IMR-90 (cell line): ENCODE results near the gene PRPF4. TPM values are rescaled to one million over a fixed set of nuclear protein-coding genes. Genes with fewer than 3 reads are reported as not detected.

Source experiments
- ATAC-seq: fragments of 200-7000 bp; cut with Tn5 transposase; 2 replicates; pipeline ENCODE4 v1.9.1; 2020; ENCODE audit warnings: low read depth, mild to moderate bottlenecking, moderate library complexity
- BruUV-seq: library from RNA; stranded (reverse); fragments of 400-500 nt; replicated peaks from 2 replicates; lab custom pipeline; 2021; lab: Mats Ljungman, UMichigan
- CTCF ChIA-PET: fragments of 300-600 bp; formaldehyde crosslinking; extraction: SDS; loops from one replicate; lab custom pipeline; 2021; ENCODE audit warnings: antibody characterized with exemption; lab: Yijun Ruan, JAX
- POLR2A ChIA-PET: fragments of 300-600 bp; sonication (Branson Sonifier 250); formaldehyde crosslinking; loops from one replicate; lab custom pipeline; 2022; ENCODE audit warnings: antibody characterized with exemption; ENCODE audit not compliant: unreplicated experiment; lab: Charles Lee
- DNase-seq: peaks from one replicate; pipeline ENCODE4 v3.0.0; 2013
- H2AFZ ChIP-seq: replicated peaks from 2 replicates; pipeline ENCODE3; 2013; ENCODE audit warnings: low read length, mild to moderate bottlenecking; ENCODE audit not compliant: poor library complexity
- H2AK5ac ChIP-seq: 2 replicates; pipeline ENCODE4 v1.6.1; 2013; ENCODE audit warnings: low read depth, low read length, inconsistent platforms
- H2AK9ac ChIP-seq: replicated peaks from 2 replicates; pipeline ENCODE3; 2013; ENCODE audit warnings: mild to moderate bottlenecking, low read depth, low read length, moderate library complexity; ENCODE audit not compliant: poor library complexity
- H2BK120ac ChIP-seq: 2 replicates; pipeline ENCODE4 v1.6.1; 2013; ENCODE audit warnings: low read depth, low read length, inconsistent platforms
- H2BK15ac ChIP-seq: 3 replicates; pipeline ENCODE4 v1.6.1; 2013; ENCODE audit warnings: low read depth, low read length, inconsistent platforms
- H2BK20ac ChIP-seq: 2 replicates; pipeline ENCODE4 v1.6.1; 2013; ENCODE audit warnings: low read depth, mild to moderate bottlenecking, inconsistent platforms, low read length, moderate library complexity
- H2BK5ac ChIP-seq: 2 replicates; pipeline ENCODE4 v1.6.1; 2013; ENCODE audit warnings: mild to moderate bottlenecking, low read depth, low read length, inconsistent platforms; ENCODE audit not compliant: poor library complexity, severe bottlenecking
- H3K14ac ChIP-seq: replicated peaks from 2 replicates; pipeline ENCODE4 v1.6.1; 2013; ENCODE audit warnings: low read depth, low read length, inconsistent platforms
- H3K18ac ChIP-seq: 2 replicates; pipeline ENCODE4 v1.6.1; 2013; ENCODE audit warnings: low read depth, low read length, control low read depth
- H3K23ac ChIP-seq: 2 replicates; pipeline ENCODE4 v1.6.1; 2013; ENCODE audit warnings: low read depth, low read length, inconsistent platforms
- H3K27ac ChIP-seq: 2 replicates; pipeline ENCODE4 v1.5.1; 2013; ENCODE audit warnings: mild to moderate bottlenecking, control low read depth, low read length; ENCODE audit not compliant: insufficient read depth
- H3K27me3 ChIP-seq: 2 replicates; pipeline ENCODE4 v1.6.1; 2013; ENCODE audit warnings: low read length; ENCODE audit not compliant: control insufficient read depth, insufficient read depth
- H3K36me3 ChIP-seq: 2 replicates; pipeline ENCODE4 v1.6.1; 2013; ENCODE audit warnings: low read length, mixed read lengths; ENCODE audit not compliant: control insufficient read depth, insufficient read depth
- H3K4ac ChIP-seq: 2 replicates; pipeline ENCODE4 v1.6.1; 2013; ENCODE audit warnings: low read depth, low read length, inconsistent platforms
- H3K4me1 ChIP-seq: 2 replicates; pipeline ENCODE4 v1.6.1; 2013; ENCODE audit warnings: low read length, mixed read lengths; ENCODE audit not compliant: control insufficient read depth, insufficient read depth
- H3K4me2 ChIP-seq: 2 replicates; pipeline ENCODE4 v1.6.1; 2013; ENCODE audit warnings: low read depth, mild to moderate bottlenecking, control low read depth, low read length, moderate library complexity
- H3K4me3 ChIP-seq: 2 replicates; pipeline ENCODE4 v1.5.1; 2013; ENCODE audit warnings: low read depth, mild to moderate bottlenecking, control low read depth, low read length, moderate library complexity; ENCODE audit not compliant: insufficient read depth
- H3K56ac ChIP-seq: 2 replicates; pipeline ENCODE4 v1.6.1; 2013; ENCODE audit warnings: low read length, inconsistent platforms; ENCODE audit not compliant: insufficient read depth; ENCODE audit errors: extremely low read depth
- H3K79me1 ChIP-seq, 2 experiments: 2 replicates each; pipeline ENCODE4 v1.6.1; 2013; ENCODE audit warnings: low read length in 2 of 2, inconsistent platforms in 1 of 2, low read depth in 1 of 2
- H3K9ac ChIP-seq: 2 replicates; pipeline ENCODE4 v1.6.1; 2013; ENCODE audit warnings: low read depth, low read length, control low read depth
- H3K9me1 ChIP-seq: 2 replicates; pipeline ENCODE4 v1.6.1; 2013; ENCODE audit warnings: low read length, inconsistent platforms; ENCODE audit not compliant: insufficient read depth
- H3K9me3 ChIP-seq: 2 replicates; pipeline ENCODE4 v1.6.1; 2013; ENCODE audit warnings: low read length; ENCODE audit not compliant: control insufficient read depth, insufficient read depth
- H4K20me1 ChIP-seq: 2 replicates; pipeline ENCODE4 v1.6.1; 2013; ENCODE audit warnings: low read length, inconsistent platforms; ENCODE audit not compliant: insufficient read depth
- H4K5ac ChIP-seq: 2 replicates; pipeline ENCODE4 v1.6.1; 2013; ENCODE audit warnings: mild to moderate bottlenecking, low read depth, low read length, control low read depth
- H4K8ac ChIP-seq, 2 experiments: 2 replicates each; pipeline ENCODE4 v1.6.1; 2013; ENCODE audit warnings: low read depth in 2 of 2, low read length in 2 of 2, control low read depth in 1 of 2, inconsistent platforms in 1 of 2
- H4K91ac ChIP-seq: 2 replicates; pipeline ENCODE4 v1.6.1; 2013; ENCODE audit warnings: low read depth, low read length, inconsistent platforms; ENCODE audit not compliant: insufficient read depth
- BHLHE40 ChIP-seq: fragments of 150-350 bp; IDR thresholded peaks from 2 replicates; pipeline ENCODE4 v1.6.1; 2016; ENCODE audit warnings: mild to moderate bottlenecking, low read depth, low read length
- CEBPB ChIP-seq: IDR thresholded peaks from 2 replicates; pipeline ENCODE4 v1.6.1; 2012; ENCODE audit warnings: low read depth, low read length, improper control_type of control experiment
- CHD1 ChIP-seq: IDR thresholded peaks from 2 replicates; pipeline ENCODE4 v1.6.1; 2012; ENCODE audit warnings: low read depth, low read length, improper control_type of control experiment
- CTCF ChIP-seq: conservative IDR thresholded peaks from 2 replicates; pipeline ENCODE4 v1.5.1; 2012; ENCODE audit warnings: mild to moderate bottlenecking, low read depth, low read length, improper control_type of control experiment
- FOS ChIP-seq: fragments of 150-350 bp; IDR thresholded peaks from 2 replicates; pipeline ENCODE4 v1.6.1; 2016; ENCODE audit warnings: low read depth, low read length
- MAFK ChIP-seq: IDR thresholded peaks from 2 replicates; pipeline ENCODE4 v1.6.1; 2012; ENCODE audit warnings: low read depth, low read length, improper control_type of control experiment
- MAZ ChIP-seq: IDR thresholded peaks from 2 replicates; pipeline ENCODE4 v1.6.1; 2012; ENCODE audit warnings: low read depth, mild to moderate bottlenecking, low read length, improper control_type of control experiment, moderate library complexity, borderline replicate concordance
- MXI1 ChIP-seq: IDR thresholded peaks from 2 replicates; pipeline ENCODE4 v1.6.1; 2012; ENCODE audit warnings: low read depth, mild to moderate bottlenecking, low read length, moderate library complexity, borderline replicate concordance
- NFE2L2 ChIP-seq: fragments of 150-350 bp; IDR thresholded peaks from 2 replicates; pipeline ENCODE4 v1.6.1; 2016; ENCODE audit warnings: low read depth, mild to moderate bottlenecking, low read length
- POLR2A ChIP-seq: IDR thresholded peaks from 2 replicates; pipeline ENCODE4 v1.6.1; 2012; ENCODE audit warnings: mild to moderate bottlenecking, low read depth, low read length
- RAD21 ChIP-seq: IDR thresholded peaks from 2 replicates; pipeline ENCODE4 v1.6.1; 2012; ENCODE audit warnings: low read length, improper control_type of control experiment
- RCOR1 ChIP-seq: IDR thresholded peaks from 2 replicates; pipeline ENCODE4 v1.6.1; 2012; ENCODE audit warnings: mild to moderate bottlenecking, low read length, improper control_type of control experiment; ENCODE audit not compliant: insufficient replicate concordance
- RFX5 ChIP-seq: IDR thresholded peaks from 2 replicates; pipeline ENCODE4 v1.8.0; 2012; ENCODE audit warnings: low read depth, mild to moderate bottlenecking, low read length, moderate library complexity
- SMC3 ChIP-seq: fragments of 150-350 bp; IDR thresholded peaks from 2 replicates; pipeline ENCODE4 v1.6.1; 2016; ENCODE audit warnings: low read depth, mild to moderate bottlenecking, antibody characterized with exemption, low read length, moderate library complexity
- USF2 ChIP-seq: fragments of 150-350 bp; IDR thresholded peaks from 2 replicates; pipeline ENCODE4 v1.6.1; 2017; ENCODE audit warnings: mild to moderate bottlenecking, antibody characterized with exemption, low read length, low read depth
- WGBS, 2 experiments: methylation state at CpG; one replicate each; pipeline versions ENCODE4 v1.1.5 to v1.1.7; 2013; ENCODE audit warnings: missing lambda C conversion rate in 2 of 2; ENCODE audit not compliant: insufficient read length in 1 of 2; ENCODE audit errors: extremely low coverage in 2 of 2; 5-methylcytosine and 5-hydroxymethylcytosine counted together
- dilution Hi-C: fragments of 300-500 bp; cut with HindIII; formaldehyde crosslinking; loops from one replicate; pipeline ENCODE4 v1.14.3; 2018; ENCODE audit warnings: low sequenced_read_pairs; ENCODE audit not compliant: unreplicated experiment
- in situ Hi-C: fragments of 300-500 bp; cut with MboI; formaldehyde crosslinking; loops from 3 replicates; pipeline ENCODE4 v1.14.3; 2019; ENCODE audit warnings: low sequenced_read_pairs, inconsistent platforms, mixed read lengths
- intact Hi-C: fragments of 100-400 bp; cut with micrococcal nuclease; formaldehyde crosslinking; loops from 2 replicates; pipeline ENCODE4 v1.10.0; 2022
- polyA plus RNA-seq, 3 experiments: library from polyadenylated mRNA; depleted of rRNA; stranded (reverse); fragments of >200 nt; gene quantifications; 2 replicates each; pipeline ENCODE4 v1.2.3, GENCODE V29; 2012; ENCODE audit warnings: low replicate concordance in 1 of 3
- total RNA-seq: library from RNA; depleted of rRNA; stranded (reverse); fragments of >200 nt; gene quantifications from 2 replicates; pipeline ENCODE4 v1.2.3, GENCODE V29; 2012

The PRPF4 gene
- total and polyA plus RNA-seq, 2 of the 4 experiments (the other 2 are of a cell fraction) = 21.4 to 38.0 TPM

GRCh38 chr9:113261917-113262671 is 13.4 kb upstream of the PRPF4 start:
- Histone ChIP-seq H3K36me3 (peaks cover 34% of the 10 kb centered on the region), H4K91ac (no peak overlapping the region), H3K18ac (no peak overlapping the region), H2BK5ac (no peak overlapping the region), H3K27ac (no peak overlapping the region), H2AFZ (no peak overlapping the region), H2AK5ac (no peak overlapping the region), H4K5ac (no peak overlapping the region), H2BK15ac (no peak overlapping the region), H2BK20ac (no peak overlapping the region), H3K4me2 (no peak overlapping the region), H2AK9ac (no peak overlapping the region), H4K8ac (no peak overlapping the region), H3K14ac (no peak overlapping the region), H3K23ac (no peak overlapping the region), H3K9ac (no peak overlapping the region), H2BK120ac (no peak overlapping the region), H3K4ac (no peak overlapping the region), H3K27me3 (no peaks in the 10 kb centered on the region), H3K9me3 (no peaks in the 10 kb centered on the region), H3K4me3 (no peak overlapping the region), H3K4me1 (no peaks in the 10 kb centered on the region), H3K9me1 (no peaks in the 10 kb centered on the region), H3K79me1 (peaks cover 0 to under 1% of the 10 kb centered on the region in 2 experiments; a peak in 1 of 4 replicates), H4K20me1 (peaks cover under 1% of the 10 kb centered on the region; the same call in 1 of the 2 replicates), H3K56ac (no peak overlapping the region)
- dilution Hi-C loops (no loop called here), intact Hi-C loops (loop anchor here (10.0 kb wide), 1 partner anchor 67 kb away; no protein-coding TSS in a partner anchor), in situ Hi-C loops (no loop called here)
- BruUV-seq = no TSS peak
- ATAC-seq (no peak), DNase-seq (no peak)
- CTCF ChIA-PET = interaction anchor here (0.9 kb wide), 1 partner anchor 396 kb away, joined by 4 read pairs; no protein-coding TSS in a partner anchor
- WGBS, 2 experiments = no CpG with 5 or more reads among the region's 1 CpG
- POLR2A ChIA-PET = no interaction called here
- TF ChIP-seq NFE2L2 (no peak), BHLHE40 (no peak), RCOR1 (no peak), RFX5 (no peak), POLR2A (no peak), USF2 (no peak), CEBPB (no peak), MXI1 (no peak), FOS (no peak), CTCF (no peak), MAFK (no peak), RAD21 (no peak), CHD1 (no peak), SMC3 (no peak), MAZ (no peak)
